OCI-LY3 (cell line): ENCODE results near the gene PPT2.

Source experiments
- CTCF ChIP-seq: fragments of 200-600, 300-600 bp; sonication (generic); IDR thresholded peaks from 2 replicates; pipeline ENCODE4 v1.5.1; 2014; ENCODE audit warnings: antibody characterized with exemption, low read length, low read depth
- EZH2phosphoT487 ChIP-seq: fragments of 200-600 bp; shearing (Covaris generic); IDR thresholded peaks from 2 replicates; pipeline ENCODE4 v1.6.1; 2018; ENCODE audit warnings: antibody characterized with exemption, mixed run types, low read depth

GRCh38 chr6:32105433-32105832 is 48.5 kb upstream of the PPT2 start:
- TF ChIP-seq CTCF: no peak
- no peak for TF ChIP-seq EZH2phosphoT487
